ENCODE results near the gene SPATA25. TPM values are rescaled to one million over a fixed set of nuclear protein-coding genes. Genes with fewer than 3 reads are reported as not detected.
"Not testable (repeated sequence)": the region's sequence is repeated elsewhere in the genome, so short reads cannot be mapped to it uniquely, and the experiment has no call there.

Gene SPATA25
- polyA plus RNA-seq, 1 donor = 17.3 TPM

- Histone ChIP-seq H3K36me3 (ENCODE audit: control insufficient read depth, insufficient read depth, low read length) (peaks cover 34% of the 10 kb centered on the region), H3K9me3 (ENCODE audit: control insufficient read depth, low read depth, low read length) (no peaks in the 10 kb centered on the region), H3K4me1 (ENCODE audit: control insufficient read depth, insufficient read depth, low read length) (no peaks in the 10 kb centered on the region), H3K4me3 (ENCODE audit: low read length) (no peak overlapping the region), H3K27ac (ENCODE audit: low read length) (no peak overlapping the region), H3K27me3 (ENCODE audit: control insufficient read depth, insufficient read depth, low read length) (no peaks in the 10 kb centered on the region)
- WGBS (ENCODE audit: insufficient coverage, low lambda C conversion rate) = no CpG with 5 or more reads among the region's 14 CpGs
- DNase-seq = no peak
Measured at GRCh38 chr20:45902199-45902701, 14.8 kb upstream of the SPATA25 start.

GRCh38 chr20:45901332-45901731 lies 13.9 kb upstream of the SPATA25 start:
- not testable (repeated sequence) for H3K27me3 ChIP-seq (ENCODE audit: control insufficient read depth, insufficient read depth, low read length); DNase-seq; H3K27ac ChIP-seq (ENCODE audit: low read length); H3K4me1 ChIP-seq (ENCODE audit: control insufficient read depth, insufficient read depth, low read length); H3K4me3 ChIP-seq (ENCODE audit: low read length); H3K9me3 ChIP-seq (ENCODE audit: control insufficient read depth, low read depth, low read length)
- H3K36me3 ChIP-seq (ENCODE audit: control insufficient read depth, insufficient read depth, low read length) = peaks cover 43% of the 10 kb centered on the region
- WGBS (ENCODE audit: insufficient coverage, low lambda C conversion rate) = 100% methylated on average over 2 of the region's 6 CpGs

GRCh38 chr20:45899046-45899835 lies 11.8 kb upstream of the SPATA25 start:
- Histone ChIP-seq H3K4me3 (ENCODE audit: low read length) (no peak overlapping the region), H3K27me3 (ENCODE audit: control insufficient read depth, insufficient read depth, low read length) (no peaks in the 10 kb centered on the region), H3K4me1 (ENCODE audit: control insufficient read depth, insufficient read depth, low read length) (peaks cover 4% of the 10 kb centered on the region), H3K27ac (ENCODE audit: low read length) (no peak overlapping the region), H3K9me3 (ENCODE audit: control insufficient read depth, low read depth, low read length) (no peaks in the 10 kb centered on the region), H3K36me3 (ENCODE audit: control insufficient read depth, insufficient read depth, low read length) (peaks cover 61% of the 10 kb centered on the region)
- WGBS (ENCODE audit: insufficient coverage, low lambda C conversion rate) = no CpG with 5 or more reads among the region's 13 CpGs
- DNase-seq = no peak

GRCh38 chr20:45898285-45898684 lies 10.9 kb upstream of the SPATA25 start:
- H3K4me1 ChIP-seq (ENCODE audit: control insufficient read depth, insufficient read depth, low read length) = peaks cover 11% of the 10 kb centered on the region
- H3K9me3 ChIP-seq (ENCODE audit: control insufficient read depth, low read depth, low read length) = no peaks in the 10 kb centered on the region
- H3K27me3 ChIP-seq (ENCODE audit: control insufficient read depth, insufficient read depth, low read length) = no peaks in the 10 kb centered on the region
- peaks cover 69% of the 10 kb centered on the region for H3K36me3 ChIP-seq (ENCODE audit: control insufficient read depth, insufficient read depth, low read length)
- WGBS (ENCODE audit: insufficient coverage, low lambda C conversion rate) = no CpG with 5 or more reads among the region's 12 CpGs
- no peak overlapping the region for H3K4me3 ChIP-seq (ENCODE audit: low read length)
- DNase-seq = no peak
- H3K27ac ChIP-seq (ENCODE audit: low read length) = no peak overlapping the region

- WGBS (ENCODE audit: insufficient coverage, low lambda C conversion rate) = no CpG with 5 or more reads among the region's 7 CpGs
- Histone ChIP-seq H3K27me3 (ENCODE audit: control insufficient read depth, insufficient read depth, low read length) (no peaks in the 10 kb centered on the region), H3K9me3 (ENCODE audit: control insufficient read depth, low read depth, low read length) (no peaks in the 10 kb centered on the region), H3K4me3 (ENCODE audit: low read length) (no peak overlapping the region), H3K4me1 (ENCODE audit: control insufficient read depth, insufficient read depth, low read length) (peaks cover 15% of the 10 kb centered on the region), H3K27ac (ENCODE audit: low read length) (no peak overlapping the region), H3K36me3 (ENCODE audit: control insufficient read depth, insufficient read depth, low read length) (peaks cover 75% of the 10 kb centered on the region)
- DNase-seq = no peak
Measured at GRCh38 chr20:45897692-45898091, 10.3 kb upstream of the SPATA25 start.

GRCh38 chr20:45897289-45897688 lies 9.9 kb upstream of the SPATA25 start:
- WGBS (ENCODE audit: insufficient coverage, low lambda C conversion rate) = 100% methylated on average over 1 of the region's 2 CpGs
- Histone ChIP-seq H3K4me3 (ENCODE audit: low read length) (no peak overlapping the region), H3K4me1 (ENCODE audit: control insufficient read depth, insufficient read depth, low read length) (peaks cover 18% of the 10 kb centered on the region), H3K36me3 (ENCODE audit: control insufficient read depth, insufficient read depth, low read length) (peaks cover 79% of the 10 kb centered on the region), H3K9me3 (ENCODE audit: control insufficient read depth, low read depth, low read length) (no peaks in the 10 kb centered on the region), H3K27ac (ENCODE audit: low read length) (no peak overlapping the region), H3K27me3 (ENCODE audit: control insufficient read depth, insufficient read depth, low read length) (no peaks in the 10 kb centered on the region)
- no peak for DNase-seq

GRCh38 chr20:45896641-45897161 lies 9.3 kb upstream of the SPATA25 start:
- no peaks in the 10 kb centered on the region for H3K27me3 ChIP-seq (ENCODE audit: control insufficient read depth, insufficient read depth, low read length)
- no peak overlapping the region for H3K27ac ChIP-seq (ENCODE audit: low read length)
- WGBS (ENCODE audit: insufficient coverage, low lambda C conversion rate) = no CpG with 5 or more reads among the region's 14 CpGs
- no peaks in the 10 kb centered on the region for H3K9me3 ChIP-seq (ENCODE audit: control insufficient read depth, low read depth, low read length)
- H3K36me3 ChIP-seq (ENCODE audit: control insufficient read depth, insufficient read depth, low read length) = peaks cover 79% of the 10 kb centered on the region
- peaks cover 18% of the 10 kb centered on the region for H3K4me1 ChIP-seq (ENCODE audit: control insufficient read depth, insufficient read depth, low read length)
- DNase-seq = no peak
- H3K4me3 ChIP-seq (ENCODE audit: low read length) = no peak overlapping the region

GRCh38 chr20:45894797-45895196 lies 7.4 kb upstream of the SPATA25 start:
- peaks cover 73% of the 10 kb centered on the region for H3K36me3 ChIP-seq (ENCODE audit: control insufficient read depth, insufficient read depth, low read length)
- no peak overlapping the region for H3K27ac ChIP-seq (ENCODE audit: low read length)
- H3K4me1 ChIP-seq (ENCODE audit: control insufficient read depth, insufficient read depth, low read length) = peaks cover 18% of the 10 kb centered on the region
- no peak overlapping the region for H3K4me3 ChIP-seq (ENCODE audit: low read length)
- no peaks in the 10 kb centered on the region for H3K9me3 ChIP-seq (ENCODE audit: control insufficient read depth, low read depth, low read length)
- DNase-seq = no peak
- H3K27me3 ChIP-seq (ENCODE audit: control insufficient read depth, insufficient read depth, low read length) = no peaks in the 10 kb centered on the region
- WGBS (ENCODE audit: insufficient coverage, low lambda C conversion rate) = no CpG with 5 or more reads among the region's 12 CpGs

- Histone ChIP-seq H3K4me3 (ENCODE audit: low read length) (peak overlapping the region; percentile 32), H3K36me3 (ENCODE audit: control insufficient read depth, insufficient read depth, low read length) (peaks cover 64% of the 10 kb centered on the region), H3K4me1 (ENCODE audit: control insufficient read depth, insufficient read depth, low read length) (peaks cover 18% of the 10 kb centered on the region), H3K9me3 (ENCODE audit: control insufficient read depth, low read depth, low read length) (no peaks in the 10 kb centered on the region), H3K27me3 (ENCODE audit: control insufficient read depth, insufficient read depth, low read length) (no peaks in the 10 kb centered on the region), H3K27ac (ENCODE audit: low read length) (peak overlapping the region; percentile 96)
- no peak for DNase-seq
- WGBS (ENCODE audit: insufficient coverage, low lambda C conversion rate) = 80% methylated on average over 1 of the region's 4 CpGs
Measured at GRCh38 chr20:45893831-45894230, 6.4 kb upstream of the SPATA25 start.

- H3K4me3 ChIP-seq (ENCODE audit: low read length) = peak overlapping the region; percentile 92
- H3K27ac ChIP-seq (ENCODE audit: low read length) = peak overlapping the region; percentile 96
Measured at GRCh38 chr20:45892828-45893500, 5.5 kb upstream of the SPATA25 start.

More at GRCh38 chr20:45892828-45893500, 5.5 kb upstream of the SPATA25 start:
- no peaks in the 10 kb centered on the region for H3K27me3 ChIP-seq (ENCODE audit: control insufficient read depth, insufficient read depth, low read length)
- peaks cover 61% of the 10 kb centered on the region for H3K36me3 ChIP-seq (ENCODE audit: control insufficient read depth, insufficient read depth, low read length)
- DNase-seq = peak; percentile 93 to 95
- no CpG with 5 or more reads among the region's 4 CpGs for WGBS (ENCODE audit: insufficient coverage, low lambda C conversion rate)
- H3K4me1 ChIP-seq (ENCODE audit: control insufficient read depth, insufficient read depth, low read length) = peaks cover 18% of the 10 kb centered on the region
- H3K9me3 ChIP-seq (ENCODE audit: control insufficient read depth, low read depth, low read length) = no peaks in the 10 kb centered on the region

All from large intestine (tissue), 3 donors.